ENCODE measurements around the gene PTPRG. TPM values are rescaled to one million over a fixed set of nuclear protein-coding genes. Genes with fewer than 3 reads are reported as not detected.
"Not testable (repeated sequence)": the region's sequence is repeated elsewhere in the genome, so short reads cannot be mapped to it uniquely, and the experiment has no call there.

The PTPRG gene
- total RNA-seq, 2 experiments from 2014 or later, result 0.24 to 0.37 TPM

DNA sequence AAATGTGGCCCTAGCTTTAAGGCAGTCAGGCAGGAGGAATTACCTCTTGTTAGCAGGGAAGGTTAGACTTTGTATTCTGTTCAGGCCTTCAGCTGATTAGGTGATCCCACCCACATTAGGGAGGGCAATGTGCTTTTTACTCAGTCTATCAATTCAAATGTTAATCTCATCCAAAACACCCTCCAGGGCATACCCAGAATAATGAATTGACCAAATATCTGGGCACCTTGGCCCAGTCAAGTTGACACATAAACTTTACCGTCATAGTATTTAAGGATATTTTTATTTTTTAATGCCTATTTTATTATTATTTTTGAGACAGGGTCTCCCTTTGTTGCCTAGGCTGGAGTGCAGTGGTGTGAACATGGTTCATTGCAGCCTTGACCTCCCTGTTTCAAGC, 146.1 kb downstream of the PTPRG start:
- no peak overlapping the region for H3K27ac Mint-ChIP-seq
- peaks cover 2% of the 10 kb centered on the region for H3K9me3 Mint-ChIP-seq
- no peak for DNase-seq
- H3K4me1 Mint-ChIP-seq (ENCODE audit: low read depth), result no peaks in the 10 kb centered on the region
- H3K27me3 Mint-ChIP-seq (ENCODE audit: low read depth), result no peaks in the 10 kb centered on the region
- intact Hi-C loops (cut with micrococcal nuclease), result no loop called here
- H3K36me3 Mint-ChIP-seq (ENCODE audit: low read depth), result no peaks in the 10 kb centered on the region
- no peak overlapping the region for H3K4me3 Mint-ChIP-seq
- CTCF ChIA-PET, result no interaction called here

DNA sequence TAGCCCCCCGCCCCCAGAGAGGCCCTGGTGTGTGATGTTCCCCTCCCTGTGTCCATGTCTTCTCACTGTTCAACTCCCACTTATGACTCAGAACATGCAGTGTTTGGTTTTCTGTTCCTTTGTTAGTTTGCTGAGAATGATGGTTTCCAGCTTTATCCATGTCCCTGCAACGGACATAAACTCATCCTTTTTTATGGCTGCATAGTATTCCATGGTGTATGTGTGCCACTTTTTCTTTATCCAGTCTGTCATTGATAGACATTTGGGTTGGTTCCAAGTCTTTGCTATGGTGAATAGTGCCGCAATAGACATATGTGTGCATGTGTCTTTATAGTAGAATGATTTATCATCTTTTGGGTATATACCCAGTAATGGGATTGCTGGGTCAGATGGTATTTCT, 149.5 kb downstream of the PTPRG start:
- H3K4me3 Mint-ChIP-seq; intact Hi-C loops (cut with micrococcal nuclease); H3K27me3 Mint-ChIP-seq (ENCODE audit: low read depth); H3K27ac Mint-ChIP-seq; H3K36me3 Mint-ChIP-seq (ENCODE audit: low read depth); CTCF ChIA-PET; DNase-seq; H3K9me3 Mint-ChIP-seq; H3K4me1 Mint-ChIP-seq (ENCODE audit: low read depth): not testable (repeated sequence)

DNA sequence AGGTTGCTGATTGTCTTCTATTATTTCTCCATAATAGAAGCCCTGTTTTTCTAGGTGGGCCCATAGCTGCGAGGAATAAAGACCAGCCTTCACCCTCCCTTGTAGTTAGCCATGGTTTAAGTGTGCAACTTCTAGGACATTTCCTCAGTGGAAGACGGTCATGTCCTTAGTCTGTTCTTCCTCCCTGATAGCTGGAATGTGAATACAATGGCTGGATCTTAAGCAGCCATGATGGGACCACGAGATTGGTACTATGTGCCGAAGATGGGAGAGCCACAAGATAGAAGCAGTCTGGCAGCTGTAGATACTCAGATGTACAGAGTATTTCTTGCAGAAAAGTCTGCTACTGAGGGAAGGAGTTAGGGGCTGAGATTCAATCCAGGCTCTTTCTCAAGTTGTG, 152.9 kb downstream of the PTPRG start:
- Mint-ChIP-seq H3K36me3 (ENCODE audit: low read depth) (no peaks in the 10 kb centered on the region), H3K4me3 (no peak overlapping the region), H3K4me1 (ENCODE audit: low read depth) (no peaks in the 10 kb centered on the region), H3K27me3 (ENCODE audit: low read depth) (no peaks in the 10 kb centered on the region), H3K9me3 (peaks cover 2% of the 10 kb centered on the region), H3K27ac (no peak overlapping the region)
- intact Hi-C loops (cut with micrococcal nuclease), result no loop called here
- DNase-seq, result no peak
- CTCF ChIA-PET, result interaction anchor here (0.6 kb wide), 1 partner anchor 8 kb away, joined by 3 read pairs; no protein-coding TSS in a partner anchor

DNA sequence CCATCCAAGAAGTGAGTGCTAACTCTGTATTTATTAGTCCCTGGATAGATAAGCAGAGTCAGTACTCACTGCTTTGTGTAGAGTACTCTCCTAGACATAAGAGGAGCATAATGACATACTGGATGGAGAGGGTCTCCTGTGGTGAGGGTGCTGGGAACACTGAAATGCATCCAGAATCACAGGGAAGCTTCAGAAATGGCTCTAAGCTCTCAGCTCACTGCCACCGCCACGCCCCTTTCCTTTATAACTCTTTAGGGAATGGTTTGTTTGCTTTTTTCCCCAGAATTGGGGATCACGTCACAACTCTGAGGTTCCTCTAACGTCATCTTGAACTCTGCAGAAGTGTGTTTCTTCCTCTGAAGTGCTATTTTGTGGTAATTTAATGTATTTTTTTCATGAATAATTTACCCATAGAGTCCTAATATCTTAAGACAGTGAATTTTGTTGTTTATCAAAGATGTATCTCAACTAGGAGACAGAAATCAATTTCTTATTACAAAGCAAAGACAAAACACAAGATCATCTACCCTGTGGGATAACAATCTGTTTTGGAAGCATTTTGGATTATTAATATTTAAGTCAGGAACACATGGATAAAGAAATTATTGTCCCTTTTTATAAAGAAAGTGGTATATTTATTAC, 154.6 kb downstream of the PTPRG start:
- CTCF ChIA-PET, result no interaction called here
- Mint-ChIP-seq H3K4me1 (ENCODE audit: low read depth) (no peaks in the 10 kb centered on the region), H3K36me3 (ENCODE audit: low read depth) (no peaks in the 10 kb centered on the region), H3K27ac (no peak overlapping the region), H3K27me3 (ENCODE audit: low read depth) (no peaks in the 10 kb centered on the region), H3K9me3 (no peaks in the 10 kb centered on the region), H3K4me3 (no peak overlapping the region)
- no peak for DNase-seq
- intact Hi-C loops (cut with micrococcal nuclease), result no loop called here

DNA sequence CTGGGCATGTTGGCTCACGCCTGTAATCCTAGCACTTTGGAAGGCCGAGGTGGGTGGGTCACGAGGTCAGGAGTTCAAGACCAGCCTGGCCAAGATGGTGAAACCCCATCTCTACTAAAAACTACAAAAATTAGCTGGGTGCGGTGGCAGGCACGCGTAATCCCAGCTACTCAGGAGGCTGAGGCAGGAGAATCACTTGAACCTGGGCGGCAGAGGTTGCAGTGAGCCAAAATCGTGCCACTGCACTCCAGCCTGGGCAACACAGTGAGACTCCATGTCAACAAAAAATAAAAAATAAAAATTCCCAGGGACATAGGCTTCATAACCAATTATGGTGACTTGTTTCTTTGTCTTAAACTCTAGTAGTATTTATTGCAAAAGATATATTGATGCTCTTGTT, 155.3 kb downstream of the PTPRG start:
- H3K27me3 Mint-ChIP-seq (ENCODE audit: low read depth); H3K36me3 Mint-ChIP-seq (ENCODE audit: low read depth); H3K4me3 Mint-ChIP-seq; H3K9me3 Mint-ChIP-seq; DNase-seq; H3K27ac Mint-ChIP-seq; intact Hi-C loops (cut with micrococcal nuclease); H3K4me1 Mint-ChIP-seq (ENCODE audit: low read depth); CTCF ChIA-PET: not testable (repeated sequence)

DNA sequence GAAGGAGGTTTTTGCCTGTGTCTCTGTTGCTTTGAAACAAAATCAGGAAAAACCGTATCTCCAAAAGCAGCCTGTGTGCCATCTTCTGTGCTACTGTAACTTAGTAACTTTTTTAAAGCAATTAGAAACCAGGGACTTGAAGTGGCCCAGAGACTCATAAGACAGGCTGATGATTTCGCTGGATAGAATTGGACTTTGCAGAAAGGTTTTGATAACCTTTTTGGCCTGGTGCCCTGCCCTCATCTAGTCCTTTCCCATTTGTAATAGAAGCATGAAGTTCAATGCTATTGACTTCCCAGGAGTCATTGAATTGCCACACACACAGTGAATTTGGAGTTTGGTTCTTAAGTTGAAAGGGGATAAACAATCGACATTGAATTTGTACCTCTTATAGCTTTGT, 157.2 kb downstream of the PTPRG start:
- Mint-ChIP-seq H3K27ac (no peak overlapping the region), H3K9me3 (peaks cover 1% of the 10 kb centered on the region), H3K4me3 (no peak overlapping the region), H3K36me3 (ENCODE audit: low read depth) (no peaks in the 10 kb centered on the region), H3K27me3 (ENCODE audit: low read depth) (no peaks in the 10 kb centered on the region), H3K4me1 (ENCODE audit: low read depth) (no peaks in the 10 kb centered on the region)
- CTCF ChIA-PET, result interaction anchor here (0.6 kb wide), 1 partner anchor 29 kb away, joined by 4 read pairs; no protein-coding TSS in a partner anchor
- intact Hi-C loops (cut with micrococcal nuclease), result no loop called here
- no peak for DNase-seq

DNA sequence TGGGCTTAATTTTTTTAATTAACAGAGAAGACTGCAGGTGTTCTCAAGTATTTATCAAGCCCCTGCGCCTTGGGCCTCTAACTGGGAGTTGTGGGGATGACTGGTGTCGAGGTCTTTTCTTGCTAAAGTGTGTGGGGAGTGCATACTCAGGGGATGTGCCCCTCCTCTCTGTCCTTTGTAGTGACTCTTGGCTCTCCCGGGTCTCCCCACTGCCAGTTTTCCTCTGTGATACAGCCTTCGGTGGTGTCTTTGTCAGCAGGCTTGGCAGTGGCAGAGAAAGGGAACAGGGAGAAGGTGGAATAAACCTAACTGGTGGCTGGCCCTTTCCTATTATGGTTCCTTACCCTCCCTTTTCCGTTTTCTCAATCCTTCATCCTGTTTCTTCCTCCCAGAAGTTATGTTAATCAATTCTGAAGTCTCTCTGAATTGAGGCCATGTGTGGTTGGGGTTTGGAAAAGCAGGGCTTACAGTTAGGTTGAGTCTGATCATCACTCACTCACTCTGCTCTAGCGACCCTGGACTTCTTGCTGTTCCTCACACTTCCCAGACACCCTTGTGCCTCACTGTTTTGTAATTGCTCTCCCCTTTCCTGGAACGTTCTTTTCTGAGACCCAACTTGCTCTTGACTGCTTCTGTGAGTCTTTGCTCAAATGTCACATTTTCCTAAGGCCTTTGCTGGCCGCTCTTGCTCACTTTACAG, 158.1 kb downstream of the PTPRG start:
- no peak for DNase-seq
- intact Hi-C loops (cut with micrococcal nuclease), result no loop called here
- Mint-ChIP-seq H3K4me1 (ENCODE audit: low read depth) (no peaks in the 10 kb centered on the region), H3K36me3 (ENCODE audit: low read depth) (no peaks in the 10 kb centered on the region), H3K4me3 (no peak overlapping the region), H3K27me3 (ENCODE audit: low read depth) (peaks cover under 1% of the 10 kb centered on the region), H3K27ac (no peak overlapping the region), H3K9me3 (peaks cover 1% of the 10 kb centered on the region)
- CTCF ChIA-PET, result no interaction called here

DNA sequence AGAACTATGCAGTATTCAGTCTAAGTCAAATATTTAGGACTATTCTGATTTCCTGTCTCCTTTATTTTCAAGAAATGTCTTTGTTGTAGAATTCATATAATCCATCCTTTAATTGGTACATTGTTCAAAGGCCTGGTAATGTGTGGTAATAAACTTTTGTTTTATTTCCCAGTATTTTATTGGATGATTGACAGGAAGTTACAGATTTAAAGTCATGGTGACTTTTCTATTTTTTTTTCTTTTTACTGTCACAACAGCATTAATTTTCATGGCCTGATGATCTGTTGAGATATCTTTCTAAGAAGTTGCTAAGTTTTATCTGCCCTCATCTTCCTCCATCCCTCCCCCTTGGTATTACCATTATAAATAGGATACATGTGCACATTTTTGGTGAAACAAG, 161.7 kb downstream of the PTPRG start:
- intact Hi-C loops (cut with micrococcal nuclease), result no loop called here
- Mint-ChIP-seq H3K4me1 (ENCODE audit: low read depth) (no peaks in the 10 kb centered on the region), H3K9me3 (peaks cover 1% of the 10 kb centered on the region), H3K36me3 (ENCODE audit: low read depth) (no peaks in the 10 kb centered on the region), H3K4me3 (no peak overlapping the region), H3K27ac (no peak overlapping the region), H3K27me3 (ENCODE audit: low read depth) (peaks cover 3% of the 10 kb centered on the region)
- DNase-seq, result no peak
- CTCF ChIA-PET, result no interaction called here

DNA sequence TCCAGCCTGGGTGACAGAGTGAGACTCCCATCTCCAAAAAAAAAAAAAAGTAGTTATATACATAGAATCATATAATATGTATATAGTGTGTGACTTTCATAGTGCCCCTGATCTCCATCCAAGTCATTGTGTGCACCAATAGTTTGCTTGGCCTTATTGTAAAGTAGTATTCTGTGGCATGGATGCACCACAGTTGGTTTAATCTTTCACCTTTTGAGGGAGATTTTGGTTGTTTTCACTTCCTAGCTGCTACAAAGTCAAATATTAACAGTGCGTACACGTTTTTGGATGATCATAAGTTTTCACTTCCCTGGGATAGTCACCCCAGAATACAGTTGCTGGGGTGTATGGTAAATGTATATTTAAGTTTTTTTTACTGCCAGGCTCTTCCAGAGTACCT, 162.8 kb downstream of the PTPRG start:
- Mint-ChIP-seq H3K27ac (no peak overlapping the region), H3K4me3 (no peak overlapping the region), H3K4me1 (ENCODE audit: low read depth) (no peaks in the 10 kb centered on the region), H3K36me3 (ENCODE audit: low read depth) (no peaks in the 10 kb centered on the region), H3K27me3 (ENCODE audit: low read depth) (peaks cover 3% of the 10 kb centered on the region), H3K9me3 (peaks cover 1% of the 10 kb centered on the region)
- CTCF ChIA-PET, result no interaction called here
- intact Hi-C loops (cut with micrococcal nuclease), result no loop called here
- DNase-seq, result no peak

DNA sequence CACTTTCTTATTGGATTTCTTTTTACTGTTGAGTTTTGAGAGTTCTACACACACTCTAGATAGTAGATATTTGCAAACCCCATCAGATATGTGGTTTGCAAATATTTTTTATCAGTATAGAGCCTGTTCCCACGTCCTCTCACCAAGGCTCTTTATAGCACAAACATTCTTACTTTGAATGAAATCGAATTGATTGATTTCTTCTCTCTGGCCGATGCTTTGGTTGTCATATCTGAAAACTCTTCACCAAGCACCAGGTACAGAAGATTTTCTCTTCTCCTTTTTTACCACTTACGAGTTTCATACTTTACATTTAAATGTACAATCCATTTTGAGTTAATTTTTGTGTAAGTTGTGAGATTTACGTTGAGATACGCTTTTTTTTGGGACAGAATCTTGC, 163.4 kb downstream of the PTPRG start:
- Mint-ChIP-seq H3K9me3 (peaks cover 1% of the 10 kb centered on the region), H3K27ac (no peak overlapping the region), H3K4me3 (no peak overlapping the region), H3K36me3 (ENCODE audit: low read depth) (no peaks in the 10 kb centered on the region), H3K27me3 (ENCODE audit: low read depth) (peaks cover 3% of the 10 kb centered on the region), H3K4me1 (ENCODE audit: low read depth) (no peaks in the 10 kb centered on the region)
- CTCF ChIA-PET, result no interaction called here
- DNase-seq, result no peak
- intact Hi-C loops (cut with micrococcal nuclease), result no loop called here

DNA sequence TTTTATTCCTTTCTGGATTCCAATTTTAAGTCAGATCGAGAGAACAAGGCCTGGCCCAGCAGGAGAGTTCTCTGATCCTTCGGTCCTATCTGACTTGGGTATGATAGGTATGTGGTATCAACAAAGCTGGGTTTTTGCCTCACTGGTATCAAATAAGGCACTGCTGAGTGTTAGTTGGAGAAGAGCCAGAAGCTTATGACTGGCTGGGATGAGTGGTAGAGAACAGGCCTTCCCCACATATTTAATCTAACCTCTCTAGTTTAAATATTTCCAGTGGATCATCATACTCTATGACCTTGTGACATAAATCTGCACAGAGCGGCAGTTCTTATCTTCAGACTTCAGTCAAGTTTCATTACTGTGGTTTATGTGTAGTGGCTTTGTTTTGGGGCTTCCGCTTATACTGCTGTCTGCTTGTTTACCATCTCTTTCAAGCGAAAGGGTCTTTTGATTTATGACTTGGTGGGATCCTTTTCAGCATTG, 164.5 kb downstream of the PTPRG start:
- Mint-ChIP-seq H3K27ac (no peak overlapping the region), H3K9me3 (peaks cover 1% of the 10 kb centered on the region), H3K36me3 (ENCODE audit: low read depth) (no peaks in the 10 kb centered on the region), H3K4me1 (ENCODE audit: low read depth) (no peaks in the 10 kb centered on the region), H3K27me3 (ENCODE audit: low read depth) (peaks cover 3% of the 10 kb centered on the region), H3K4me3 (no peak overlapping the region)
- CTCF ChIA-PET, result no interaction called here
- intact Hi-C loops (cut with micrococcal nuclease), result no loop called here
- DNase-seq, result no peak

DNA sequence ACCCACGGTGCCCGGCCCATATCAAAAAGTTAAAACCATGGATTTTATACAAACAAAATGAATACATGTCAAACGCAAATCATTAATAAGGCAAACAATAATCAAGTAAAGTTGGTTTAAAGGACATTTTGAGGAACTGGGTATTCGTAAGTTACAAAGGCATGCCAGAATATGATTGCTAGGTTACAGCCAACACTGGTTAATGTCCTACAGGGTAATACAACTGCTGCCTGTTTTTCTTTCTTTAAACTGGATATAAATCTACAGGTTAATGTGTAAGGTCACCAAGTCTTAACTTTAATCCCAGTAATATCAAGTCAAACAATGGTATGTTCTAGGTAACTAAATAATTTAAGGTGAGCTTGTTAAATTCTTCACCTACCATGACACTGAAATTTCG, 166.1 kb downstream of the PTPRG start:
- peaks cover 3% of the 10 kb centered on the region for H3K27me3 Mint-ChIP-seq (ENCODE audit: low read depth)
- CTCF ChIA-PET, result no interaction called here
- no peaks in the 10 kb centered on the region for H3K9me3 Mint-ChIP-seq
- no peaks in the 10 kb centered on the region for H3K4me1 Mint-ChIP-seq (ENCODE audit: low read depth)
- H3K27ac Mint-ChIP-seq, result no peak overlapping the region
- intact Hi-C loops (cut with micrococcal nuclease), result no loop called here
- no peak for DNase-seq
- H3K4me3 Mint-ChIP-seq, result no peak overlapping the region
- no peaks in the 10 kb centered on the region for H3K36me3 Mint-ChIP-seq (ENCODE audit: low read depth)

DNA sequence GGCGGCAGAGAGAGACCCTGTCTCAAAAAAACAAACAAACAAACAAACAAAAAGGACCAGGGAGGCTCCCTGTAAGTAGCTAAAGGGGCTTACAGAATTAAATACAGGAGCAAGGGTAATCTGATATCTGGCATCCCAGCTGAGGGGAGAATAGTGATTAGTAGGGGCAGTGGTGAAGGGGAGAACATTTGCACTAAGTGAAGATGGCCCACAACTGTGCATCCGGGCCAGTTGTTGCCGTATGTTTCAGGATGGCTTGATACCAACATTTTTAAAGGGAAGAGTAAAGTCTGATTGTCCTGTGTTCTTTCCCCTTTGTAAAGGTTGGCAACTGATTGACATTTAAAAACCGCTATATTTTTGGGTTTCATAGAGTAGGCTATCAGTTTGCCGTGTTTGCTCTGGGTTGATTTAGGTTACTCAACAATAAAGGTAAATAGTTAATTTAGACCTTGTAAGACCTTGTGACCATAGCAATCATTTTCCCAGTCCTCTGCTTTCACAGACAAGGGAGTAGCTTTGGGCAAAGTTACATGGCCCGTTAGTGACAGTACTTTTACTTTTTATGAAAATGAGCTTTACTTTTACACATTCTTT, 167.8 kb downstream of the PTPRG start:
- Mint-ChIP-seq H3K27me3 (ENCODE audit: low read depth) (peaks cover 3% of the 10 kb centered on the region), H3K4me3 (no peak overlapping the region), H3K36me3 (ENCODE audit: low read depth) (no peaks in the 10 kb centered on the region), H3K9me3 (no peaks in the 10 kb centered on the region), H3K27ac (no peak overlapping the region), H3K4me1 (ENCODE audit: low read depth) (no peaks in the 10 kb centered on the region)
- no peak for DNase-seq
- CTCF ChIA-PET, result no interaction called here
- intact Hi-C loops (cut with micrococcal nuclease), result no loop called here
